ENCODE results near the gene TDRD5. TPM values are rescaled to one million over a fixed set of nuclear protein-coding genes. Genes with fewer than 3 reads are reported as not detected.

TDRD5 gene
- total and polyA plus RNA-seq, 8 donors = 0.20 to 2.0 (median 0.44) TPM; not detected in 4

GRCh38 chr1:179702946-179703539, 111.4 kb downstream of the TDRD5 start:
- no peaks in the 10 kb centered on the region for H3K36me3 ChIP-seq
- H3K9me3 ChIP-seq = no peaks in the 10 kb centered on the region
- WGBS, 5 donors = 31 to 49% (median 36%) methylated on average over 5 of the region's 5 CpGs

GRCh38 chr1:179706339-179706941, 114.8 kb downstream of the TDRD5 start:
- TF ChIP-seq EP300 (IDR thresholded peaks at IDR 0.05) (no peak), CTCF (IDR thresholded peaks at IDR 0.05) (peak in 5 of 7 experiments; percentile 29 to 75 (median 68)), POLR2A (IDR thresholded peaks at IDR 0.05) (no peak), POLR2AphosphoS5 (IDR thresholded peaks at IDR 0.05) (no peak)
- no peaks in the 10 kb centered on the region for H3K9me3 ChIP-seq
- peak; percentile 53 to 91 for DNase-seq
- intact Hi-C loops (cut with DNase I; ENCODE audit: low total_unique reads) = loop anchor here (5.0 kb wide), 1 partner anchor 106 kb away; no protein-coding TSS in a partner anchor
- H3K36me3 ChIP-seq = no peaks in the 10 kb centered on the region
- peaks cover 0 to 47% (median 11%) of the 10 kb centered on the region in 4 donors for H3K4me1 ChIP-seq
- no peaks in the 10 kb centered on the region for H3K27me3 ChIP-seq
- no peak overlapping the region for H3K4me3 ChIP-seq
- WGBS, 5 donors = 0 to 3% (median 3%) methylated on average over 3 of the region's 3 CpGs
- H3K27ac ChIP-seq = no peak overlapping the region

More at GRCh38 chr1:179702946-179703539, 111.4 kb downstream of the TDRD5 start:
- intact Hi-C loops (cut with DNase I; ENCODE audit: low total_unique reads) = no loop called here
- Histone ChIP-seq H3K4me3 (no peak overlapping the region), H3K27me3 (no peaks in the 10 kb centered on the region), H3K4me1 (peaks cover 0 to 25% (median 2%) of the 10 kb centered on the region in 4 donors), H3K27ac (no peak overlapping the region)
- peak; percentile 32 to 77 for DNase-seq
- TF ChIP-seq POLR2A (IDR thresholded peaks at IDR 0.05) (no peak), CTCF (IDR thresholded peaks at IDR 0.05) (peak in 1 of 7 experiments; percentile 16), POLR2AphosphoS5 (IDR thresholded peaks at IDR 0.05) (peak in 2 of 3 donors; percentile 44 to 48), EP300 (IDR thresholded peaks at IDR 0.05) (no peak)

- Histone ChIP-seq H3K4me3 (no peak overlapping the region), H3K9me3 (no peaks in the 10 kb centered on the region), H3K4me1 (peaks cover 0 to 45% (median 11%) of the 10 kb centered on the region in 4 donors), H3K27me3 (no peaks in the 10 kb centered on the region), H3K36me3 (no peaks in the 10 kb centered on the region), H3K27ac (no peak overlapping the region)
- TF ChIP-seq CTCF (IDR thresholded peaks at IDR 0.05) = no peak
- no peak for TF ChIP-seq POLR2AphosphoS5 (IDR thresholded peaks at IDR 0.05)
- no peak for TF ChIP-seq POLR2A (IDR thresholded peaks at IDR 0.05)
- TF ChIP-seq EP300 (IDR thresholded peaks at IDR 0.05) = no peak
- DNase-seq = no peak
- intact Hi-C loops (cut with DNase I; ENCODE audit: low total_unique reads) = loop anchor here (5.0 kb wide), 1 partner anchor 105 kb away; no protein-coding TSS in a partner anchor
- WGBS, 5 donors = 51 to 61% (median 56%) methylated on average over 2 of the region's 2 CpGs
Measured at GRCh38 chr1:179707406-179707805, 115.8 kb downstream of the TDRD5 start.

GRCh38 chr1:179708434-179709195, 117.0 kb downstream of the TDRD5 start:
- 78 to 86% (median 85%) methylated on average over 6 of the region's 6 CpGs for WGBS, 5 donors
- H3K27me3 ChIP-seq = no peaks in the 10 kb centered on the region
- H3K27ac ChIP-seq = no peak overlapping the region
- H3K4me3 ChIP-seq = no peak overlapping the region
- peaks cover 0 to 6% (median 2%) of the 10 kb centered on the region in 4 donors for H3K9me3 ChIP-seq
- TF ChIP-seq EP300 (IDR thresholded peaks at IDR 0.05) (no peak), POLR2AphosphoS5 (IDR thresholded peaks at IDR 0.05) (no peak)
- DNase-seq = no peak
- H3K36me3 ChIP-seq = no peaks in the 10 kb centered on the region
- intact Hi-C loops (cut with DNase I; ENCODE audit: low total_unique reads) = loop anchor here (5.0 kb wide), 1 partner anchor 104 kb away; no protein-coding TSS in a partner anchor
- peaks cover 0 to 34% (median 9%) of the 10 kb centered on the region in 4 donors for H3K4me1 ChIP-seq
